Breast epithelium (tissue), 3 donors: ENCODE measurements around the gene BAMBI.

Source experiments
- POLR2A ChIP-seq: fragments of 450-650 bp; IDR thresholded peaks from one replicate; pipeline ENCODE4 v1.6.1; 2016; ENCODE audit warnings: antibody characterized with exemption, mild to moderate bottlenecking, moderate library complexity
- POLR2AphosphoS5 ChIP-seq, 3 donors: sonication (generic); formaldehyde crosslinking; IDR thresholded peaks; one replicate each; pipeline ENCODE4 v1.6.1; 2017; ENCODE audit warnings: antibody characterized with exemption in 3 of 3
- TF ChIP-seq, protein P1 (sequence below), 3 donors: fragments of 450-650 bp; IDR thresholded peaks; one replicate each; pipeline ENCODE4 v1.5.1; 2016 to 2017; ENCODE audit warnings: antibody characterized with exemption in 3 of 3, mild to moderate bottlenecking in 3 of 3, moderate library complexity in 3 of 3

DNA sequence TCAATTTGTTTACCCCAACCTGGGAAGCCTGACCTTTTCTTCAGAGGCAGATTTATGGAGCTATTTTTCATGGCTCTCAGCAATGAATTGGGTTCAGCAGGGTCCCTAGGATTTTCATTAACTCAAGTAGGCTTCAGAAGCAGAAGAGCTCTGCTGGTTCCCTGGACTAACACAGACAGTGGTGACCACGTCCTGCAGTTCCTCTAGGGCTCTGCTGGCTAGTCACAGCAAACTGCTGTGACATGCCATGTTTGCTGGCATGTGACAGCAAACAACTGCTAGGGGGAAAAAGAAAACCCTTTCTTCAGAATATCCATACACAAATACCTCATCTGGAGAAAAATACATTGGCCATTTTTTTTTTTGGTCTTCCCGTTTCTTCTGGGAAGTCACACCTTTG lies 13.2 kb downstream of the BAMBI start:
- TF ChIP-seq, protein P1, sequence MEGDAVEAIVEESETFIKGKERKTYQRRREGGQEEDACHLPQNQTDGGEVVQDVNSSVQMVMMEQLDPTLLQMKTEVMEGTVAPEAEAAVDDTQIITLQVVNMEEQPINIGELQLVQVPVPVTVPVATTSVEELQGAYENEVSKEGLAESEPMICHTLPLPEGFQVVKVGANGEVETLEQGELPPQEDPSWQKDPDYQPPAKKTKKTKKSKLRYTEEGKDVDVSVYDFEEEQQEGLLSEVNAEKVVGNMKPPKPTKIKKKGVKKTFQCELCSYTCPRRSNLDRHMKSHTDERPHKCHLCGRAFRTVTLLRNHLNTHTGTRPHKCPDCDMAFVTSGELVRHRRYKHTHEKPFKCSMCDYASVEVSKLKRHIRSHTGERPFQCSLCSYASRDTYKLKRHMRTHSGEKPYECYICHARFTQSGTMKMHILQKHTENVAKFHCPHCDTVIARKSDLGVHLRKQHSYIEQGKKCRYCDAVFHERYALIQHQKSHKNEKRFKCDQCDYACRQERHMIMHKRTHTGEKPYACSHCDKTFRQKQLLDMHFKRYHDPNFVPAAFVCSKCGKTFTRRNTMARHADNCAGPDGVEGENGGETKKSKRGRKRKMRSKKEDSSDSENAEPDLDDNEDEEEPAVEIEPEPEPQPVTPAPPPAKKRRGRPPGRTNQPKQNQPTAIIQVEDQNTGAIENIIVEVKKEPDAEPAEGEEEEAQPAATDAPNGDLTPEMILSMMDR (IDR thresholded peaks at IDR 0.05): no peak
- no peak for TF ChIP-seq POLR2AphosphoS5 (IDR thresholded peaks at IDR 0.05)
- no peak for TF ChIP-seq POLR2A
